GM18519 (cell line): ENCODE measurements around the gene THTPA.

ENCODE experiments used
- ATAC-seq: cut with Tn5 transposase; IDR thresholded peaks from one replicate; pipeline ENCODE4 v1.9.1; 2021; ENCODE audit warnings: mild to moderate bottlenecking, moderate library complexity; ENCODE audit not compliant: unreplicated experiment, low FRiP score

THTPA gene, protein sequence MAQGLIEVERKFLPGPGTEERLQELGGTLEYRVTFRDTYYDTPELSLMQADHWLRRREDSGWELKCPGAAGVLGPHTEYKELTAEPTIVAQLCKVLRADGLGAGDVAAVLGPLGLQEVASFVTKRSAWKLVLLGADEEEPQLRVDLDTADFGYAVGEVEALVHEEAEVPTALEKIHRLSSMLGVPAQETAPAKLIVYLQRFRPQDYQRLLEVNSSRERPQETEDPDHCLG

DNA sequence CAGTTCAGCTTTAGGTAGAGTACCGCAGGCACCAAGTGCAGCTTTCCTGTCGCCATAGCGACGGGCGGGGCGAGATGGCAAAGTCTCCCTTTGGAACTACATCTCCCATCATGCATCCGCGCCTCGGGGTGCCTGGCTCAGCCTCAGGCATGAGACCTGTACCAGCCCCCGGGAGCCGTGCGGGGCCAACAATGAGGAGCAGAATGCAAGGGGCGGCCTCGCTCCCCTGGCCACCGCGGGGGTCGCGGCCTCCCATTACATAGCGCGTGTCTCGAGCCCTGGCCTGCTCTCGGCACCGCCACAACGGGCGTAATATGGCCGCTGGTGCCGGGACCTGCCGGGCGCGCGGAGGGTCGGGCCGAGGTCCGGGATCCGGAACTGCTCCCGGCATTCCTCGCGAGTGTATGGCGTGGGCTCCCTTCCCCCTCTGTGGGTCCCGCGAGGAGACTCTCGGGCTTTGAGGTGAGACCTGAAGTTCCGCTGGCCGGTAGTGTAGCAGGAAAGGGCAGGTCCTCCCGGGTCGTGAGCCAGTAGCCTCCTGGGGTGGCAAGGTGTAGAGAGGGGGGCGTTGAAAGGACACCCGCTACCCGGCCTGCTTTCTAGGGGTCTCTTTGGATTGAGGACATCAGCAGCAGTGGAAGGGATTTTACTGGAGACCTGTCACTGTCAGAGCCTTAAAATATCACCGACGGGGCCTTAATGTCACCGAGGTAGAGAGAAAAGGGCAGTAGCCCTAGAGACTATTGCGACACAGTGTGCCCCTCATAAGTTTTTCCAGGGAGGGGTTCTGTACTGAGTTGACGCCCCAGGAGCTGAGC lies at the start of gene THTPA:
THTPA (plus strand) TSS at position 390 of the 818 bp plus-strand sequence. CDS start 487 bp downstream, outside the sequence.
- ATAC-seq: peak; percentile 80

DNA sequence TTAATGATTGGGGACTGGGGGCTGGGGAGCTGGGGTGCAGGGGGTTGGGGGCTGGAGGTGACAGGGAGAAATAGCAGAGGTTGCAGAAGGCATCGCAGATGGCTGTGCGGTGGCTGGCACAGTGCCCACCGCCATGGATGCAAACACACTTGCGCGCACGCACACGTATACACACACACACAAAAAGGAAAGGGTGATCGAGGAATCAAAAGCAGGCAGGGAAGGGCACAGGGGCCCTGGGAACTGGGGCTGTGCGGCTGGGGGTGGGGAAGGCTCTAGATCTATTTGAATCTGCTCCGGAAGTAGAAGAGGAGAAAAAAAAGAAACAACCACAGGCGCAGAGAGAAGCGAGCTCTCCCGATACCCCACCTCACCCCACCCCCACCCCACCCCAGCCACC lies 43.9 kb upstream of the THTPA start:
- no peak for ATAC-seq

- ATAC-seq: no peak
Observed at GRCh38 chr14:23513005-23513817, 42.9 kb upstream of the THTPA start.

GRCh38 chr14:23513818-23514643 lies 42.0 kb upstream of the THTPA start:
- ATAC-seq: no peak

DNA sequence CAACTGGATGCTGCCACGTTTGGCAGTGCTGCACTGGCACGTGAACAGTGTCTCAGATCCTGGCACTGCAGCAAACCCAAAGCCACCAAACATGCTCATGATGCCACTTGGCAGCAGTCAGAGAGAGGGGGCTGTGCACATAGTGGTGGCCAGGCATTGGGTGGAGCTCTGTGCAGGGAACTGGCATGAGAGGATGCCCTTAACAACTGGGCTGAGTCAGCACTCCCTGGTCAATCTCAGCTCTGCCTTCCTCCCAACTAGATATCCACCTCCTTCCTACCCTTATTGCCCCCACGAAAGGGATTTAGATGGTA lies 41.5 kb upstream of the THTPA start:
- no peak for ATAC-seq

- no peak for ATAC-seq
Observed at GRCh38 chr14:23517650-23518326, 38.3 kb upstream of the THTPA start.

- ATAC-seq: no peak
Observed at GRCh38 chr14:23518709-23519108, 37.4 kb upstream of the THTPA start.

- no peak for ATAC-seq
Observed at GRCh38 chr14:23520899-23521533, 35.1 kb upstream of the THTPA start.

DNA sequence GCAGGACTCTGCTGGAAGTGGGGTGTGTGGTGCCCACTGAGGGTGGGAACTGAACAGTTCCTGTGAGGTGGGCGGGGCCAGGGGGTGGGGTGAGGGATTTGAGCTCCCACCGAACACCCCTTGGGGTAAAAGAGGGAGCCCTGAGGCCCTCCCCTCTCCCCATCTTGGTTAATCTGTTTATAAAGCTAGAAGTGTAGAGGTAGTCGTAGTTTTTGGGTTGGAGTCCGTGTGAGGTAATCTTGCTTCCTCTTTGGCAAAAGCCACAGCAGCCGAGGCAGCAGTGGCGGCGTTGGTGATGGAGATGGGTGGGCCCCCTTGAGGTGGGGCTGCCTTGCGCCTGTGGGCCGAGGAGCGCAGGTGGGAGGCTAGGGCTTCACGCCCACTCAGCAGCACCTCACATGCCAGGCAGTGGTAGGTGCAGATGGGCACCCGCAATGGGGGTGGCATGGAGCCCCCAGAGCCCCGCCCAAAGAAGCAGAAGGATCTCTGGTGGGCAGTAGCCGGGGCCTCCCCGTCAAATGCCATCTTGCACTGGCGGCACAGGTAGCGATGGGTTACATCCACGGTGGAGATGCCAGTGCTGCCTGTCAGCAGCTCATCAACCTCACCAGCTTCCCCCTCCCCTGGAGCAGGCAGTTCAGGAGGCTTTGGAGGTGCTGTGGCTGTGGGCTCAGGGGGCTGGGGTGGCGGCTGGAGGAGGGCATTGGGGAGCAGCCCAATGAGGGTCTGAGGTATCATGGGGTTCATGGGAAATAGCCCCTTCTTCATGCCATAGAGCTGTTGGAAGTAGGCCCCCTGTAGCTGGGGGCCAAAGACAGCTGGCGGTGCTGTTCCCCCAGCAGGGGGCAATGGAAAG lies 34.1 kb upstream of the THTPA start:
- no peak for ATAC-seq

DNA sequence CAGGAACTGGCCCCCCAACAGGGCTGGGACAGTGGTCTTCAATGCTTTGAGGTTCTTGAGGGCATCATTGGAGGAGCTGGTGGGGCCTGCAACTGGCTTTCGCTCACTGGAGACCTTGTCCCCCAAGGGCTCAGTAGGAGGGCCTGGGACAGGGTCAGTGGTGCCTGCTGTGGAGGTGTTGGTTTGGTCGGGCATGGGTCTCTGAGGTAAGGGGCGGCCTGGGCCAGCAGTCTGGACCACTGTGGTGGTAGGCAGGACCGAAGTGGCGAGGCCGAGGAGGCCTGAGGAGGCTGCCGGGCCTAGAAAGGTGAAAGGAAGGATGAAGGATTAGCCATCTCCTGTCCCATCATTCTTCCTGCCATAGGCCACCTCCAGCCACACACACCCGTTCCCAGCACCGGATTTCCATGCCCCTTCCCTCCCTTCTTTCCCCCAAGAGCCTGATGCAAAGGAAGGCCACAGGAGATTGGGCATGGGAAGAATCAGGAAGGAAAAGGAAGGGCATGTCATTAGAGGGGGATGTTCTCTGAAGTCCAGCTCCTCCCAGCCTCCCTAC lies 33.4 kb upstream of the THTPA start:
- ATAC-seq: no peak

- ATAC-seq: no peak
Observed at GRCh38 chr14:23523229-23524016, 32.6 kb upstream of the THTPA start.

GRCh38 chr14:23524954-23525353 lies 31.1 kb upstream of the THTPA start:
- no peak for ATAC-seq

- no peak for ATAC-seq
Observed at GRCh38 chr14:23525611-23526010, 30.5 kb upstream of the THTPA start.

DNA sequence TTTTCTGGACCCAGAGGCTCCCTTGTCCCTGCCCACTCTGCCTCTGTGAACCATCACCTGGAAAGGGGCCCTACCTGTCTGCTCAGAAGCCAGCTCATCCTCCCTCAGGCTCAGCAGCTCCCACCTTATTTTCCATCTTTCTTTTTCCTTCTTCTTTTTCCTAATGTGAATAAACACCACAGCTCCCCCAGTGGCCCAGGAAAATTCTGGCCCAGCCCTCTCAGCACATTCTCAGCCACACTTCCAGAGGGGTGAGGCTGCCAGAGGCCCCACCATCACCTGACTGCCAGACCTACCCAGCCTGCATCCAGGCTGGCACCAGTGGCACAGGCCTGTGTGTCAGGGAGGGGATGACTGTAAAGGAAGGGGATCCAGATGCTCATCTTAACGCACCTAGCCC lies 27.5 kb upstream of the THTPA start:
- ATAC-seq: no peak

DNA sequence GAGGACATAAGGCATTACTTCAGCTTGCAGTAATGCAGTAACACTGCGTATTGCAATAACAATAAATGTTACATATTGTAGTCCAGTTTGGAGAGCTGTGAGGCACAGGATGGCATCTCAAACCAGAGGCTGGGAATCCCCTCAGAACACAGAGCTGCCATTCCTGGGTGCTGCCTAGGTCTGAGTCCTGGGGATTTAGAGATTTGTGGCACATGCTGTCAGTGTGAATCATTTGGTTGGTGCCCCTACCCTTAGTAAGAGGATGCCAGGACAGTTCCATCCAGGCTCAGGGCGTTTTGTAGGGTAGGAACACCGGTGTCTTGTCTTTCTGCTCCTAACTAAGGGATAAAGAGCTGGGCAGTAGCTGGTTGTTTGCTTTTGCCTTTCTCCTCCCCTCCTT lies 27.1 kb upstream of the THTPA start:
- no peak for ATAC-seq

- ATAC-seq: no peak
Observed at GRCh38 chr14:23530375-23531055, 25.6 kb upstream of the THTPA start.

DNA sequence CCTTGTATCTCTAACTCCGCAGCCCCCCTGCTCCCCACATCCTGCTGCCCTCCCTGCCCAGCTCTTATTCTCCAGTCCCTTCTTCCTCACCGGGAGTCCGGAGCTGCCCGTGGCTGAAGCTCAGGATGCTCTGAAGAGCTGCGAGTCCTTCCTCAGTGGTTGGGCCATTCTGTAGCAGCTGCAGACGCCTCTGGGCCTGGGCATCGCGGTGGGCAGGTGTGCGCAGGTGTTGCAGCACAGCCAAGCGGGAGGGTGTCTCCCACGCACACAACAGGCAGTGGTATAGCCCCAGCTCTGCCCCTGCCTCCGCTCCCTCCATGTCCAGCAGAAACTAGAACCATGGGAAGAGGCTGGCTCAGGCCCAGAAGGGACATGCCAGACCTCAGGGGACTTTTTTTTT lies 24.7 kb upstream of the THTPA start:
- no peak for ATAC-seq
